SK-N-SH treated with all-trans-retinoic acid at 6 μM for 48 hours (cell line): ENCODE measurements around the gene CAB39L.

Experiments
- ARNTL ChIP-seq: fragments of 450-650 bp; formaldehyde crosslinking; IDR thresholded peaks from 2 replicates; pipeline ENCODE4 v1.5.0; 2020; ENCODE audit warnings: low read depth, mild to moderate bottlenecking, moderate library complexity, borderline replicate concordance
- CREB5 ChIP-seq: fragments of 250-450 bp; sonication (Bioruptor Pico); IDR thresholded peaks from 2 replicates; pipeline ENCODE4 v1.5.1; 2020; ENCODE audit warnings: low read depth, mild to moderate bottlenecking, moderate library complexity
- ESRRG ChIP-seq: fragments of 250-450 bp; sonication (Bioruptor Pico); IDR thresholded peaks from 2 replicates; pipeline ENCODE4 v1.6.1; 2021; ENCODE audit warnings: mild to moderate bottlenecking
- OSR1 ChIP-seq: fragments of 250-450 bp; sonication (Bioruptor Pico); IDR thresholded peaks from 2 replicates; pipeline ENCODE4 v1.8.0; 2022; ENCODE audit warnings: moderate library complexity, mild to moderate bottlenecking, inconsistent platforms
- PATZ1 ChIP-seq: fragments of 250-450 bp; sonication (Bioruptor Pico); IDR thresholded peaks from 2 replicates; pipeline ENCODE4 v1.8.0; 2020; ENCODE audit warnings: mild to moderate bottlenecking, moderate library complexity, borderline replicate concordance
- POU6F1 ChIP-seq: fragments of 250-450 bp; sonication (Bioruptor Pico); IDR thresholded peaks from 2 replicates; pipeline ENCODE4 v1.8.0; 2021; ENCODE audit warnings: low read depth, mild to moderate bottlenecking, moderate library complexity, borderline replicate concordance
- TOX ChIP-seq: fragments of 250-450 bp; sonication (Bioruptor Pico); IDR thresholded peaks from 2 replicates; pipeline ENCODE4 v1.8.0; 2021; ENCODE audit warnings: mild to moderate bottlenecking, moderate library complexity, borderline replicate concordance
- ZC3H10 ChIP-seq: fragments of 250-450 bp; sonication (Bioruptor Pico); IDR thresholded peaks from 2 replicates; pipeline ENCODE4 v1.5.1; 2021; ENCODE audit warnings: mild to moderate bottlenecking, moderate library complexity
- ZNF565 ChIP-seq: fragments of 450-650 bp; formaldehyde crosslinking; conservative IDR thresholded peaks from 2 replicates; pipeline ENCODE4 v1.5.0; 2020; ENCODE audit warnings: low read depth, mild to moderate bottlenecking, moderate library complexity
- ZNF70 ChIP-seq: fragments of 450-650 bp; formaldehyde crosslinking; IDR thresholded peaks from 2 replicates; pipeline ENCODE4 v1.5.0; 2020; ENCODE audit warnings: mild to moderate bottlenecking, moderate library complexity

GRCh38 chr13:49348751-49349150, 95.1 kb downstream of the CAB39L start:
- no peak for TF ChIP-seq TOX (CRISPR knock-in tag)
- TF ChIP-seq OSR1 (CRISPR knock-in tag): no peak
- no peak for TF ChIP-seq PATZ1
- TF ChIP-seq ZC3H10 (CRISPR knock-in tag): no peak
- no peak for TF ChIP-seq ZNF70 (CRISPR knock-in tag)
- no peak for TF ChIP-seq ZNF565
- TF ChIP-seq ARNTL: no peak
- TF ChIP-seq ESRRG (CRISPR knock-in tag): no peak
- TF ChIP-seq CREB5 (CRISPR knock-in tag): no peak
- no peak for TF ChIP-seq POU6F1 (CRISPR knock-in tag)
